SH-SY5Y (cell line): Measurements from ENCODE around the gene TENT5C.

ENCODE experiments used
- GATA2 ChIP-seq: IDR thresholded peaks from 2 replicates; pipeline ENCODE4 v1.6.1; 2011; ENCODE audit warnings: mild to moderate bottlenecking, low read depth, low read length
- GATA3 ChIP-seq: IDR thresholded peaks from 2 replicates; pipeline ENCODE4 v1.6.1; 2011; ENCODE audit warnings: low read depth, mild to moderate bottlenecking, low read length, moderate library complexity

GRCh38 chr1:117633068-117633345 lies 27.2 kb downstream of the TENT5C start:
- no peak for TF ChIP-seq GATA3
- TF ChIP-seq GATA2: no peak
